Stimulated activated CD8-positive, alpha-beta memory T cell treated with anti-CD3 and anti-CD28 coated beads, Interleukin-12 subunit alpha, Interleukin-12 subunit beta, amount 100 ng/mL, for 1 hour (primary cell): ENCODE data around the gene MAEA.
"Not testable (repeated sequence)": the region's sequence is repeated elsewhere in the genome, so short reads cannot be mapped to it uniquely, and the experiment has no call there.

Source experiments
- DNase-seq: peaks from one replicate; pipeline ENCODE4 v3.0.0-alpha.2; 2020; ENCODE audit warnings: low read depth

The MAEA gene

GRCh38 chr4:1335193-1335883, 45.6 kb downstream of the MAEA start:
- DNase-seq: not testable (repeated sequence)

- DNase-seq: no peak
Measured at GRCh38 chr4:1336088-1336491, 46.4 kb downstream of the MAEA start.

GRCh38 chr4:1337376-1337831, 47.7 kb downstream of the MAEA start:
- DNase-seq: peak; percentile 40

- DNase-seq: no peak
Measured at GRCh38 chr4:1337951-1338751, 48.5 kb downstream of the MAEA start.

GRCh38 chr4:1338752-1339414, 49.2 kb downstream of the MAEA start:
- DNase-seq: no peak

- no peak for DNase-seq
Measured at GRCh38 chr4:1339489-1339888, 49.8 kb downstream of the MAEA start.

GRCh38 chr4:1340181-1340747, 50.6 kb downstream of the MAEA start:
- no peak for DNase-seq

- no peak for DNase-seq
Measured at GRCh38 chr4:1340861-1341260, 51.2 kb downstream of the MAEA start.

GRCh38 chr4:1342003-1342402, 52.3 kb downstream of the MAEA start:
- no peak for DNase-seq

- DNase-seq: no peak
Measured at GRCh38 chr4:1344696-1345095, 55.0 kb downstream of the MAEA start.

GRCh38 chr4:1345903-1346780, 56.5 kb downstream of the MAEA start:
- DNase-seq: no peak

- peak; percentile 99 for DNase-seq
Measured at GRCh38 chr4:1346781-1347409, 57.2 kb downstream of the MAEA start, which contains the start of gene UVSSA. Gene UVSSA (plus strand): TSS chr4:1347208. CDS start chr4:1348092, 884 bp downstream.

GRCh38 chr4:1347410-1347864, 57.7 kb downstream of the MAEA start:
- DNase-seq: no peak

- DNase-seq: no peak
Measured at GRCh38 chr4:1348014-1348513, 58.4 kb downstream of the MAEA start.

- DNase-seq: no peak
Measured at GRCh38 chr4:1348746-1349145, 59.1 kb downstream of the MAEA start.

- DNase-seq: no peak
Measured at GRCh38 chr4:1349359-1350168, 59.9 kb downstream of the MAEA start.

- DNase-seq: no peak
Measured at GRCh38 chr4:1350169-1350520, 60.5 kb downstream of the MAEA start.

GRCh38 chr4:1351854-1352566, 62.3 kb downstream of the MAEA start:
- peak; percentile 85 for DNase-seq

- no peak for DNase-seq
Measured at GRCh38 chr4:1352567-1352900, 62.8 kb downstream of the MAEA start.
